GM21390 (cell line): Measurements from ENCODE around the gene CSRNP2.
A peak's percentile ranks its signal among the peaks of the same experiment; 100 is the strongest.
"Not testable (repeated sequence)": the region's sequence is repeated elsewhere in the genome, so short reads cannot be mapped to it uniquely, and the experiment has no call there.

Experiments used
- ATAC-seq: cut with Tn5 transposase; IDR thresholded peaks from one replicate; pipeline ENCODE4 v1.9.1; 2021; ENCODE audit not compliant: unreplicated experiment

Gene CSRNP2

GRCh38 chr12:51028813-51029150, 54.6 kb downstream of the CSRNP2 start:
- ATAC-seq, result no peak

- no peak for ATAC-seq
Measured at GRCh38 chr12:51028126-51028812, 55.1 kb downstream of the CSRNP2 start.

GRCh38 chr12:51027342-51027835, 56.0 kb downstream of the CSRNP2 start:
- no peak for ATAC-seq

GRCh38 chr12:51025836-51026638, 57.4 kb downstream of the CSRNP2 start, which contains the start of gene SLC11A2:
Gene SLC11A2 (minus strand): TSS chr12:51026384. CDS start chr12:51010728, 15,656 bp downstream.
- peak; percentile 85 for ATAC-seq

GRCh38 chr12:51025338-51025835, 58.0 kb downstream of the CSRNP2 start:
- no peak for ATAC-seq

- no peak for ATAC-seq
Measured at GRCh38 chr12:51023625-51024382, 59.6 kb downstream of the CSRNP2 start.

- ATAC-seq, result no peak
Measured at GRCh38 chr12:51021694-51022093, 61.7 kb downstream of the CSRNP2 start.

- no peak for ATAC-seq
Measured at GRCh38 chr12:51020448-51021182, 62.8 kb downstream of the CSRNP2 start.

- no peak for ATAC-seq
Measured at GRCh38 chr12:51019927-51020326, 63.5 kb downstream of the CSRNP2 start.

GRCh38 chr12:51018956-51019355, 64.4 kb downstream of the CSRNP2 start:
- ATAC-seq, result no peak

- no peak for ATAC-seq
Measured at GRCh38 chr12:51017452-51017851, 65.9 kb downstream of the CSRNP2 start.

GRCh38 chr12:51014467-51014866, 68.9 kb downstream of the CSRNP2 start:
- ATAC-seq, result not testable (repeated sequence)

- no peak for ATAC-seq
Measured at GRCh38 chr12:51013441-51013840, 70.0 kb downstream of the CSRNP2 start.

GRCh38 chr12:51012570-51013236, 70.7 kb downstream of the CSRNP2 start:
- ATAC-seq, result no peak

- no peak for ATAC-seq
Measured at GRCh38 chr12:51011955-51012354, 71.4 kb downstream of the CSRNP2 start.
